Prostate gland (tissue), 2 donors: ENCODE data around the gene PDSS2. TPM values are rescaled to one million over a fixed set of nuclear protein-coding genes. Genes with fewer than 3 reads are reported as not detected.

ENCODE experiments used
- DNase-seq: peaks from one replicate; pipeline ENCODE4 v3.0.0-alpha.2; 2019; ENCODE audit warnings: low spot score
- H3K27ac ChIP-seq, 2 donors: fragments of 200-600 bp; sonication (generic); 2 replicates each; pipeline ENCODE4 v1.5.1; 2017 to 2019
- H3K27me3 ChIP-seq: fragments of 200-600 bp; sonication (generic); replicated peaks from 2 replicates; pipeline ENCODE4 v1.5.1; 2019; ENCODE audit not compliant: insufficient read depth
- H3K36me3 ChIP-seq, 2 donors: fragments of 200-600 bp; sonication (generic); 1 replicate in 1 of 2; 2 replicates in 1 of 2; pipeline versions ENCODE4 v1.5.1 to v1.8.1; 2017 to 2019
- H3K4me1 ChIP-seq: fragments of 200-600 bp; sonication (generic); replicated peaks from 2 replicates; pipeline ENCODE4 v1.5.1; 2019
- H3K4me3 ChIP-seq, 2 donors: fragments of 200-600 bp; sonication (generic); 2 replicates each; pipeline ENCODE4 v1.5.1; 2017 to 2019
- H3K9me3 ChIP-seq: fragments of 200-600 bp; sonication (generic); 2 replicates; pipeline ENCODE4 v1.5.1; 2017
- POLR2A ChIP-seq: fragments of 450-650 bp; IDR thresholded peaks from one replicate; pipeline ENCODE4 v1.6.1; 2016; ENCODE audit warnings: antibody characterized with exemption, mild to moderate bottlenecking
- POLR2AphosphoS5 ChIP-seq: sonication (generic); formaldehyde crosslinking; IDR thresholded peaks from one replicate; pipeline ENCODE4 v1.6.1; 2017; ENCODE audit warnings: antibody characterized with exemption
- WGBS: methylation state at CpG from one replicate; pipeline ENCODE4 v1.1.5; 2018; 5-methylcytosine and 5-hydroxymethylcytosine counted together
- intact Hi-C: fragments of 100-400 bp; cut with DNase I; formaldehyde crosslinking; loops from one replicate; pipeline ENCODE4 v1.14.2; 2022
- total RNA-seq, 2 donors: library from RNA; depleted of rRNA; stranded (reverse); fragments of >200 nt; gene quantifications; one replicate each; pipeline ENCODE4 v1.1.0, GENCODE V29; 2016
- TF ChIP-seq, protein P1 (sequence below), 4 experiments: fragments of 200-600 bp in 2 of 4; fragments of 450-650 bp in 2 of 4; sonication (generic) in 2 of 4; IDR thresholded peaks; 1 replicate in 3 of 4; 2 replicates in 1 of 4; pipeline ENCODE4 v1.5.1; 2016 to 2019; ENCODE audit warnings: antibody characterized with exemption in 4 of 4, mild to moderate bottlenecking in 2 of 4, moderate library complexity in 2 of 4

The PDSS2 gene
- total RNA-seq, 2 donors from 2014 or later, result 12.7 to 35.3 TPM

- DNase-seq, result peak; percentile 56
- Histone ChIP-seq H3K4me3 (no peak overlapping the region), H3K36me3 (no peaks in the 10 kb centered on the region), H3K27me3 (no peaks in the 10 kb centered on the region), H3K27ac (peak overlapping the region; percentile 10 to 20), H3K9me3 (no peaks in the 10 kb centered on the region), H3K4me1 (peaks cover 11% of the 10 kb centered on the region)
- 49% methylated on average over 2 of the region's 2 CpGs for WGBS
- TF ChIP-seq, protein P1, sequence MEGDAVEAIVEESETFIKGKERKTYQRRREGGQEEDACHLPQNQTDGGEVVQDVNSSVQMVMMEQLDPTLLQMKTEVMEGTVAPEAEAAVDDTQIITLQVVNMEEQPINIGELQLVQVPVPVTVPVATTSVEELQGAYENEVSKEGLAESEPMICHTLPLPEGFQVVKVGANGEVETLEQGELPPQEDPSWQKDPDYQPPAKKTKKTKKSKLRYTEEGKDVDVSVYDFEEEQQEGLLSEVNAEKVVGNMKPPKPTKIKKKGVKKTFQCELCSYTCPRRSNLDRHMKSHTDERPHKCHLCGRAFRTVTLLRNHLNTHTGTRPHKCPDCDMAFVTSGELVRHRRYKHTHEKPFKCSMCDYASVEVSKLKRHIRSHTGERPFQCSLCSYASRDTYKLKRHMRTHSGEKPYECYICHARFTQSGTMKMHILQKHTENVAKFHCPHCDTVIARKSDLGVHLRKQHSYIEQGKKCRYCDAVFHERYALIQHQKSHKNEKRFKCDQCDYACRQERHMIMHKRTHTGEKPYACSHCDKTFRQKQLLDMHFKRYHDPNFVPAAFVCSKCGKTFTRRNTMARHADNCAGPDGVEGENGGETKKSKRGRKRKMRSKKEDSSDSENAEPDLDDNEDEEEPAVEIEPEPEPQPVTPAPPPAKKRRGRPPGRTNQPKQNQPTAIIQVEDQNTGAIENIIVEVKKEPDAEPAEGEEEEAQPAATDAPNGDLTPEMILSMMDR (IDR thresholded peaks at IDR 0.05), result no peak
- TF ChIP-seq POLR2A (no peak), POLR2AphosphoS5 (peak; percentile 24)
- intact Hi-C loops, result no loop called here
Measured at GRCh38 chr6:107272246-107272645, 187.1 kb downstream of the PDSS2 start.

DNA sequence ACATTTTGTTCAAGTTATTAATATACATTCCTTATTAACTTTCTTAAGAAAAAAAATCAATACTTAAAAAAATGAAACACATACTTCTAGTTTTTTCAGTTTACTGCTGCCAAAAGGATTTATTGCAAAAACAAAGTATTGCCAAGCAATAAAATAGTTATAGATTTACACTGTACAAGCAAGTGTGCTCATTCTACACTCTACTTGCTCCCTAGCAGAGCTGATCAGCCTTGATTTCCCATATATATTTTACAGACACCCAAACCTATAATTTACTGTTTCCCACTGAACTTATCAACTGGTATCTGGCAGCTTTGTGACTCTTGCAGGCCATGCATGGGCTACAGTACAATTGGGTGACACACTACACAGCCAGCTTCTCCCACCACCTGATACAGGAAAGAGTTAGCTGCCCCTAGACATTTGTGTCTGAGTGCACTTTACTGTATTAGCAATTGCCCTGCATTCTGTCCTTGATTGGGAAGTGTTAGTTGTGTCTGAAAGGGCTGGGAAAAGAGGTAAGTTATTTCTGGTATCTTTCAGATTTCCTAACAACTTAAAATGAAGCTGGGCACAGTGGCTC is 188.1 kb downstream of the PDSS2 start:
- peaks cover 11% of the 10 kb centered on the region for H3K4me1 ChIP-seq
- H3K27ac ChIP-seq, result peak overlapping the region in 1 of 2 donors; percentile 20
- no peak overlapping the region for H3K4me3 ChIP-seq
- no peaks in the 10 kb centered on the region for H3K36me3 ChIP-seq
- TF ChIP-seq, protein P1 (IDR thresholded peaks at IDR 0.05), result no peak
- TF ChIP-seq POLR2AphosphoS5 (peak; percentile 40), POLR2A (no peak)
- H3K27me3 ChIP-seq, result no peaks in the 10 kb centered on the region
- no peaks in the 10 kb centered on the region for H3K9me3 ChIP-seq
- intact Hi-C loops, result no loop called here
- no peak for DNase-seq

DNA sequence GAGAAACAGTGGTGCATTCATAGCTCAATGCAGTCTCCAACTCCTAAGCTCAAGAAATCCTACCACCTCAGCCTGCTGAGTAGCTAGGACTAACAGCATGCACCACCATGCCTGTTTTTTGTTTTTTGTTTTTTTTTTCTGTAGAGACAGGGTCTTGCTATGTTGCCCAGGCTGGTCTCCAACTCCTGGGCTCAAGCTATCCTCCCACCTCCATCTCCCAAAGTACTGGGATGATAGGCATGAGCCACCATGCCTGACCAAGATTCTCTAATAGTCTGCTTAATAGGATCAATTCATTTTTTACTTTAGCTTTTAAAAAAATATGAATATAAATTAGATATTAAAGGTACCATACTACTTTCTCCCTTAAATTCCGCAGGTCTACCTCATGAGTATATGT is 191.7 kb downstream of the PDSS2 start:
- Histone ChIP-seq H3K27me3 (no peaks in the 10 kb centered on the region), H3K4me1 (peaks cover 9% of the 10 kb centered on the region), H3K4me3 (no peak overlapping the region), H3K27ac (no peak overlapping the region), H3K36me3 (no peaks in the 10 kb centered on the region), H3K9me3 (no peaks in the 10 kb centered on the region)
- DNase-seq, result no peak
- WGBS, result 97% methylated on average over 1 of the region's 1 CpG
- no peak for TF ChIP-seq POLR2A
- no peak for TF ChIP-seq POLR2AphosphoS5
- TF ChIP-seq, protein P1 (IDR thresholded peaks at IDR 0.05), result no peak
- intact Hi-C loops, result no loop called here

DNA sequence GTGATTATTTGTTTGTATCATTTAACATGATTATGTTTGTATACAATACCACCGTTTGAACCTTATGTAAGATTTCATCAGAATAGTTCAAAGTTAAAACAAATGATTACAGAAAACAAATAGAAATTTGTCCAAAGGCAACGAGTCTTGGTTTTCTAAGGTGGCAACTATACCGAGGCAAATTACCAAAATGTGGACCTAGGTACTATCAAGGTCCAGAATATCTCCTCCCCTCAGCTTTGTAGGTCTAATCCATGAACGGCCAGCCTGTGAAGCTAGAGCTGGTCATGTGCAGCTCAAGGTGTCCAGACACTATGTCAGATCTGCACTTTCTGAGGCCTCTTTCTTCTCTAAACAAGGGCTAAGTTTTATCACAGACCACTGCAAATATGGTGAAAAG is 192.4 kb downstream of the PDSS2 start:
- no peak for DNase-seq
- intact Hi-C loops, result no loop called here
- H3K9me3 ChIP-seq, result no peaks in the 10 kb centered on the region
- H3K4me1 ChIP-seq, result peaks cover 7% of the 10 kb centered on the region
- no peak overlapping the region for H3K27ac ChIP-seq
- TF ChIP-seq POLR2AphosphoS5, result no peak
- TF ChIP-seq, protein P1 (IDR thresholded peaks at IDR 0.05), result no peak
- no peak for TF ChIP-seq POLR2A
- WGBS, result 77% methylated on average over 4 of the region's 4 CpGs
- no peak overlapping the region for H3K4me3 ChIP-seq
- no peaks in the 10 kb centered on the region for H3K27me3 ChIP-seq
- no peaks in the 10 kb centered on the region for H3K36me3 ChIP-seq

DNA sequence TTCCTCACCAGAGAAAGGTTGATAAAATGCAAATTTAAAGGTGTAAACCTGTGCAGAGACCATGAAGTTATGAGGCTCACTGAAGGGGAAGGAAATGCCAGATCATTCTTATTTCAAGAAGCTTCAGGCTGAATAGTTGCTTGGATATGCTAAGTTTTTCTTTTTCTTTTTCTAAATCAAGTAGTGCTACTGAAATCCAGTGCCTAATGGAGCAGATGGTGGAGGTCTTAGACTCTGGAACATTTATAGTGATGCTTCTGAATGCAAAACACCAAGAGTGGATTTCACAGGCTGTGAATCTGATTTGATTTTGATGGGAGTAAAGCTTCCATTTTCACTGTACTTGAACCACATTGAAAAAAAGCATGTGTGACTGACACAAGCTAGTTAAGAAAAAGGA is 192.8 kb downstream of the PDSS2 start:
- intact Hi-C loops, result no loop called here
- DNase-seq, result no peak
- Histone ChIP-seq H3K27me3 (no peaks in the 10 kb centered on the region), H3K36me3 (no peaks in the 10 kb centered on the region), H3K9me3 (no peaks in the 10 kb centered on the region), H3K4me3 (no peak overlapping the region), H3K4me1 (peaks cover 2% of the 10 kb centered on the region), H3K27ac (no peak overlapping the region)
- TF ChIP-seq POLR2AphosphoS5 (no peak), POLR2A (no peak)
- TF ChIP-seq, protein P1 (IDR thresholded peaks at IDR 0.05), result no peak
